ENCODE measurements around the gene CFAP92.

The CFAP92 gene

DNA sequence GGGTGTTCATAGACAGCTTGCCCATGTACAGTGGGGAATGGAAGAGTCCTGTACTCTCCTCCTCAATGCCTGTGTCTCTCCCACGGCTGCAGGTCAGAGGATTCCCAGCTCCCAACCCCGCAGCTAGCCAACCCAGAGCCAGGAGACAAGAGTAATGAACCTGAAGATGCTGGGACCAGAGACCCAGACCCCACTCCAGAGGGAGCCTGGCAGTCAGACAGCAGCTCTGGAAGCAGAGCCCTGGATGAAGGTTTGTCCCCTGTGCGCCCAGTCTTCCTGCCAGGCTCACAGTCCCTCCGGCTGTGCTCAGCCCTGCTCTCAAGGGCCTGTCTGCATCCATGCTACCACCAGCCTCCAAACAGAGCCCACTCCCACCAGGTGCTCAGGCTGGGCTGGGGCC is 36.7 kb upstream of the CFAP92 start:
- Histone ChIP-seq H3K27ac (ENCODE audit: extremely low read depth, low read depth, low read length) (no peak overlapping the region), H3K4me1 (ENCODE audit: control insufficient read depth, insufficient read depth, low read length) (no peaks in the 10 kb centered on the region), H3K36me3 (ENCODE audit: control insufficient read depth in 2 of 2, insufficient read depth in 1 of 2, low read length in 2 of 2) (no peaks in the 10 kb centered on the region), H3K4me3 (ENCODE audit: low read depth, low read length) (no peak overlapping the region), H3K9me3 (ENCODE audit: control insufficient read depth, insufficient read depth, low read depth, low read length) (no peaks in the 10 kb centered on the region)
- ChIA-PET CTCF (interaction anchor here (1.1 to 2.0 kb wide), 3 partner anchors 23 to 413 kb away, joined by 3 to 9 read pairs (median 6); no protein-coding TSS in a partner anchor), POLR2A (interaction anchor here (0.6 kb wide), 2 partner anchors 22 to 25 kb away, joined by 3 to 6 read pairs; no protein-coding TSS in a partner anchor)
- no peak for TF ChIP-seq ZNF701 (tag by site-specific recombination; IDR thresholded peaks at IDR 0.05)
- TF ChIP-seq KLF16 (tag by site-specific recombination; IDR thresholded peaks at IDR 0.05): no peak
- TF ChIP-seq ZNF23 (tag by site-specific recombination; IDR thresholded peaks at IDR 0.05; ENCODE audit: borderline replicate concordance): no peak
- no peak for TF ChIP-seq ZNF416 (tag by site-specific recombination; IDR thresholded peaks at IDR 0.05)
- TF ChIP-seq SETDB1 (IDR thresholded peaks at IDR 0.05; ENCODE audit: insufficient read length, low read length): no peak
- TF ChIP-seq ZNF302 (tag by site-specific recombination; IDR thresholded peaks at IDR 0.05; ENCODE audit: low read depth): no peak
- TF ChIP-seq ZNF449 (tag by site-specific recombination; IDR thresholded peaks at IDR 0.05): no peak
- no peak for TF ChIP-seq MEIS1 (CRISPR knock-in tag; IDR thresholded peaks at IDR 0.05; ENCODE audit: borderline replicate concordance)

DNA sequence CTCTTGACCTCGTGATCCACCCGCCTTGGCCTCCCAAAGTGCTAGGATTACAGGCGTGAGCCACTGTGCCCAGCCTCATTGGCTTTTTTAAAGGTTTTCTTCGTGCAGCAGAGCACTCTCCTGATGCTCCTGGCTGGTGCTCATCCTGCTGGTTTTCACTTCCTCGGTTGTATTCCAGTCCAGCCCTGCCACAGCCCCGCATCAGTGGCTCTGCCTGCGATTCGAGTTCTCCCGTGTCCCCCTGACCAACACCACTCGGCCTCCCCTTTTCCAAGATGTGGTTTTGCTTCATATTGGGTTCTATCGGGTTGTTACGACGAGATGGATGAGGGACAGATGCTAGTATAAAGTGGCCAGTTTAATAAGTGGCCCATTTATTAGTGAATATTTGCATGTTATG is 35.0 kb upstream of the CFAP92 start:
- TF ChIP-seq ZNF558 (tag by site-specific recombination; IDR thresholded peaks at IDR 0.05) (no peak), ZNF16 (tag by site-specific recombination; IDR thresholded peaks at IDR 0.05; ENCODE audit: low read depth) (no peak), KLF7 (tag by site-specific recombination; IDR thresholded peaks at IDR 0.05; ENCODE audit: borderline replicate concordance) (no peak), KLF1 (tag by site-specific recombination; IDR thresholded peaks at IDR 0.05) (no peak), ZNF133 (tag by site-specific recombination; IDR thresholded peaks at IDR 0.05) (no peak), ZNF626 (tag by site-specific recombination; IDR thresholded peaks at IDR 0.05) (no peak), PBX3 (CRISPR knock-in tag; IDR thresholded peaks at IDR 0.05) (no peak), ZNF174 (tag by site-specific recombination; IDR thresholded peaks at IDR 0.05) (no peak), GLI4 (tag by site-specific recombination; IDR thresholded peaks at IDR 0.05) (no peak), ZNF155 (tag by site-specific recombination; IDR thresholded peaks at IDR 0.05) (no peak), ZNF391 (tag by site-specific recombination; IDR thresholded peaks at IDR 0.05; ENCODE audit: borderline replicate concordance, low read depth) (no peak), ZBTB20 (tag by site-specific recombination; IDR thresholded peaks at IDR 0.05) (no peak), ZBTB48 (tag by site-specific recombination; IDR thresholded peaks at IDR 0.05) (no peak)
- Histone ChIP-seq H3K4me3 (ENCODE audit: low read depth, low read length) (no peak overlapping the region), H3K4me1 (ENCODE audit: control insufficient read depth, insufficient read depth, low read length) (no peaks in the 10 kb centered on the region), H3K36me3 (ENCODE audit: control insufficient read depth in 2 of 2, insufficient read depth in 1 of 2, low read length in 2 of 2) (no peaks in the 10 kb centered on the region), H3K27ac (ENCODE audit: extremely low read depth, low read depth, low read length) (no peak overlapping the region), H3K9me3 (ENCODE audit: control insufficient read depth, insufficient read depth, low read depth, low read length) (no peaks in the 10 kb centered on the region)
- CTCF ChIA-PET: interaction anchor here (3.1 to 3.2 kb wide), 2 partner anchors 12 to 25 kb away, joined by 12 to 22 read pairs; no protein-coding TSS in a partner anchor
- POLR2A ChIA-PET: no interaction called here

DNA sequence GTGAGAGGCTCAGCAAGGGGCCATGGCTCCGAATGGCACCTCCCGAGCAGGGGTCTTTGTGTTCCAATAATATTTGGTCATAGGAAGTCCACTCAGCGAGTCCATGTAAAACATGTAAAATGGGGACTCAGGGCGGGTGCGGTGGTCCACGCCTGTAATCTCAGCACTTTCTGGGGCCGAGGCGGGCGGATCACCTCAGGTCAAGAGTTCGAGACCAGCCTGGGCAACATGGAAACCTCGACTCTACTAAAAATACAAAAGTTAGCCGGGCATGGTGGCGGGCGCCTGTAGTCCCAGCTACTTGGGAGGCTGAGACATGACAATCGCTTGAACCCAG is 33.6 kb upstream of the CFAP92 start:
- peak overlapping the region; percentile 1; the same call in 1 of the 2 replicates for H3K27ac ChIP-seq (ENCODE audit: extremely low read depth, low read depth, low read length)
- no peaks in the 10 kb centered on the region for H3K4me1 ChIP-seq (ENCODE audit: control insufficient read depth, insufficient read depth, low read length)
- no peaks in the 10 kb centered on the region for H3K9me3 ChIP-seq (ENCODE audit: control insufficient read depth, insufficient read depth, low read depth, low read length)
- H3K36me3 ChIP-seq (ENCODE audit: control insufficient read depth in 2 of 2, insufficient read depth in 1 of 2, low read length in 2 of 2): no peaks in the 10 kb centered on the region
- ChIA-PET POLR2A (interaction anchor here (0.6 to 1.3 kb wide), 5 partner anchors 12 to 376 kb away, joined by 3 to 6 read pairs (median 4); no protein-coding TSS in a partner anchor), CTCF (interaction anchor here (0.6 to 3.2 kb wide), 11 partner anchors 9 to 1052 kb away, joined by 3 to 22 read pairs (median 5); no protein-coding TSS in a partner anchor)
- H3K4me3 ChIP-seq (ENCODE audit: low read depth, low read length): peak overlapping the region; percentile 49
- TF ChIP-seq ZNF529 (tag by site-specific recombination; IDR thresholded peaks at IDR 0.05; ENCODE audit: insufficient replicate concordance) (no peak), KLF17 (tag by site-specific recombination; IDR thresholded peaks at IDR 0.05) (0 out of 2 replicates have a peak, but pooled peaks have one; percentile 7), FEZF1 (tag by site-specific recombination; IDR thresholded peaks at IDR 0.05) (no peak), ZBTB8A (tag by site-specific recombination; IDR thresholded peaks at IDR 0.05) (0 out of 2 replicates have a peak, but pooled peaks have one; percentile 7), ZNF324 (tag by site-specific recombination; IDR thresholded peaks at IDR 0.05) (no peak), ZNF626 (tag by site-specific recombination; IDR thresholded peaks at IDR 0.05) (no peak), ZNF221 (tag by site-specific recombination; IDR thresholded peaks at IDR 0.05; ENCODE audit: borderline replicate concordance) (no peak), ZBTB48 (tag by site-specific recombination; IDR thresholded peaks at IDR 0.05) (0 out of 2 replicates have a peak, but pooled peaks have one; percentile 5), ZNF843 (tag by site-specific recombination; IDR thresholded peaks at IDR 0.05) (no peak)
- TF ChIP-seq, protein P1, sequence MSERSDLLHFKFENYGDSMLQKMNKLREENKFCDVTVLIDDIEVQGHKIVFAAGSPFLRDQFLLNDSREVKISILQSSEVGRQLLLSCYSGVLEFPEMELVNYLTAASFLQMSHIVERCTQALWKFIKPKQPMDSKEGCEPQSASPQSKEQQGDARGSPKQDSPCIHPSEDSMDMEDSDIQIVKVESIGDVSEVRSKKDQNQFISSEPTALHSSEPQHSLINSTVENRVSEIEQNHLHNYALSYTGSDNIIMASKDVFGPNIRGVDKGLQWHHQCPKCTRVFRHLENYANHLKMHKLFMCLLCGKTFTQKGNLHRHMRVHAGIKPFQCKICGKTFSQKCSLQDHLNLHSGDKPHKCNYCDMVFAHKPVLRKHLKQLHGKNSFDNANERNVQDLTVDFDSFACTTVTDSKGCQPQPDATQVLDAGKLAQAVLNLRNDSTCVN (tag by site-specific recombination; optimal IDR thresholded peaks at IDR 0.05): peak; percentile 11
